A549 treated with CpdA at 1 μM for 4 hours (cell line): ENCODE measurements around the gene ABHD17A. TPM values are rescaled to one million over a fixed set of nuclear protein-coding genes. Genes with fewer than 3 reads are reported as not detected.

Experiments used
- total RNA-seq: library from RNA; stranded (reverse); fragments of 200-300 nt; extraction: Qiagen RNA extraction; gene quantifications from 5 replicates; pipeline ENCODE4 v1.2.3, GENCODE V29; 2022; ENCODE audit warnings: low read depth

The ABHD17A gene
- 18.8 to 39.2 TPM (median 35.8 TPM) in 5 replicates for total RNA-seq

DNA sequence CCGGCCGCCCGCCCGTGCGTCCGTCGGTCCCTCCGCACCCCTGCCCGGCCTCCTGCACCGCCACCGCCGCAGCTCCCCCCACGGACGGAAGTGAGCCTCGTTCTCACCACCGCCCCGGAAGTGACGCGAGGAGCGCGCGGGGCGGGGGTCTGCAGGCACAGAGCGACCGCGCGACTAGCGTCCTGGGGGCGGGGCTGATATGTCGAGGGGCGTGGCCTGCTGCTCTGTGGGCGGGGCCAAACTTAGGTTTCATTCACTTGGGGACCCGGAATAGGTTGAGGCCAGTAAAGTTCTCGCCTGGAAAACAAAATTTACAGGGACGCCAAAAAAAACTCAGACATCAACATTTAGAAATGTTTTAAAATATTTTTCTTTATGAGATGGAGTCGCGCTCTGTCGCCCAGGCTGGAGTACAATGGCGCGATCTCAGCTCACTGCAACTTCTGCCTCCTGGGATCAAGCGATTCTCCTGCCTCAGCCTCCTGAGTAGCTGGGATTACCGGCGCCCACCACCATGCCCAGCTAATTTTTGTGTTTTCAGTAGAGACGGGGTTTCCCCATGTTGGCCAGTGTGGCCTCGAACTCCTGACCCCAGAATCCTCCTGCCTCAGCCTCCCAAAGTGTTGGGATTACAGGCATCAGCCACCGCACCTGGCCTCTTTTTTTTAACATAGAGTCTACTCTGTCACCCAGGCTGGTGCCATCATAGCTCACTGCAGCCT, at the start of gene ABHD17A:
Gene ABHD17A (minus strand): TSS at position 99 of the 722 bp plus-strand sequence. CDS start 3,930 bp downstream, outside the sequence.

DNA sequence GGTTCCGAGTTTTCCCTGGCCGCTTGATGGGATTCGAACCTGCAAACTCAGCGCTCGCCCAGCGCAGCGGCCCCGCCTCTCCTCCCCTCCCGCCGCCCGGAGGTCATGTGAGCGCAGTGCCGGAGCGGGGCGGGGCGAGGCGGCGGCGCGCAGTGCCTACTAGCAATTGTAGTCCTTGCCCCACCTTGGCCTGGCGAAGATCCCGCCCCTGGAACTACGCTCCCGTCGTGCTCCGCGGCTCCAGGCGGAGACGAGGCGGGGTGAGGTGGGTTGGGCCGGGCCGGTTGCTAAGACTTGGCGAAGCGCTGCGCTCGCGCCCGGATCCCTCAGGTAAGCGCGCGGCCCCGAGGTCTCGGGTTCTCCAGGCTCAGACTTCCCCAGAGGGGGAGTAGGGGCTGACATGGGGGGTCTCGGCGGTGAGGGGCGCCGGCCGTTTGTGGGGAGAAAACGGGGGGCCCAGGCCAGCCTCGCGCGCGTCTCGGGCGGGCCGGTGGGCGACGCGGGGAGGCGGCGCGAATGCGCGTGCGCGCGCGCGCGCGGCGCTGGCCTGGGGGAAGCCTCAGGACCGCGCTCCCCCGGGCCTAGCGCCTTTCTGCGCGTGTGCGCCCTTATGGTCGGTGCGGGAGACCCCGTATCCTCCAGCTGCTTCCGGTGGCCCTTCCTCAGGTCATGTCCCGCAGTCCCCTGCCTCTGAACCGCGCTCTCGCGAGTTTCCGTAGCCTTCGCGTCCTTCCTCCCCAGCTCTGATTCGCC, 20.0 kb upstream of the ABHD17A start, which contains the start of the genes ADAT3 and SCAMP4:
Gene ADAT3 (plus strand): TSS at position 290 of the 753 bp plus-strand sequence. CDS start 6,649 bp downstream, outside the sequence.
Gene SCAMP4 (plus strand): TSS at position 290 of the 753 bp plus-strand sequence. CDS start 9,621 bp downstream, outside the sequence.

DNA sequence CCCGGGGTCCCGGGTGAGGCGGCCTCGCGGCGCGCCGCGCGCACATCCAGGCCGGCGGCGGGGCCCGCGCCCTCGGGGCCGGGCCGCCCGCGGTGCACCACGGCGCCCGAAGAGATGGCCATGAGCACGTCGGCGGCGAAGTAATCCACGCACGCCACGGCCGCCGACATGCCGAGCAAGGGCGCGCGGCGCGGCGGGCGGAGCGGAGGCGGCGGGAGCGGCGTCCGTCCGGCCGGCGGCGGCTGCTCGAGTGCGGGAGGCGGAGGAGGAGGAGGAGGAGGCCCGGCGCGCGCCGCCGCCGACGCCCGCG, 22.0 kb downstream of the ABHD17A start, which contains the start of gene KLF16:
Gene KLF16 (minus strand): TSS at position 252 of the 310 bp plus-strand sequence. CDS start 82 bp downstream, at position 170.

DNA sequence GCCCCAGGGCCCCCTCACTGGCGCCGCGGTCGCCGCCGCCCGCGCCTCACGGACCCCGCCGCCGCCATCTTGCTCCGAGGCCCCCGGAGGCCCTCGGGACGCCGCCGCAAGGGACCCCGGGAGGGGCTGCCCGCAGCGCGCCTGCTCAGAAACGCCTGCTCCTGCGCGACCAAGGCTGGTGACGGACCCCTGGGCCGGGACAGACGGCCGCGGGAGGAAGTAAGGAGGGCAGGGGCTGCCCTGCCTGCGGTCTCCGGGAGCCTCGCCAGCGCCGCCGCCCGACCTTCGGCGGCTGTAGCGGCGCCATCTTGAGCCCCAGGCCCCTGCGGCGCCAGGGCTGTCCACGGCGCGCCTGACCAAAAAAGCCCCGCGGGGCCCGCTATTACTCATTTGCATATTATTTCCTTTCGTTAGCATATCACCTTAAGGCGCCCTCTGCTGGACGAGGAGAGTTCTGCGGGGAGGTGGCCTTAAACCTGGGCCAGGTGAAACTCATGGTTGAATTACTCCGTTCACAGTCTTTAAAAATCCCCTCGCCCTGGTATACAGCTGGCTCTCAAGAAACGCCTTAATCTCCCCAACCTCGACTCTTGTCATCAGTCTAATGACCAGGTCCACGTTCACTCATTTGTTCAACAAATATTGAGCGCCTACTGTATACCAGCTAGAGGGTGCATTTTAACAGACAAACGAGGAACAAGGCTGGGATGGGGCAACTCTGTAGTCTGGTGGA, 36.7 kb downstream of the ABHD17A start, which contains the start of gene REXO1:
Gene REXO1 (minus strand): TSS at position 85 of the 733 bp plus-strand sequence. CDS start 125 bp downstream, outside the sequence.

Other genes starting within 250 kb of the ABHD17A start
- gene TCF3, start 232.9 kb downstream of the ABHD17A start, total RNA-seq, result 50.5 to 72.2 TPM (median 68.7 TPM) in 5 replicates
- gene ONECUT3, start 132.0 kb downstream of the ABHD17A start, total RNA-seq, result 0.01 TPM in 2 of 5 replicates, not detected in the others
- gene ATP8B3, start 73.2 kb downstream of the ABHD17A start, total RNA-seq, result 2.3 to 3.2 TPM (median 2.9 TPM) in 5 replicates
- gene REXO1, start 37.0 kb downstream of the ABHD17A start, total RNA-seq, result 18.7 to 22.8 TPM (median 19.8 TPM) in 5 replicates
- gene KLF16, start 21.9 kb downstream of the ABHD17A start, total RNA-seq, result 18.2 to 29.1 TPM (median 24.8 TPM) in 5 replicates
- 2.8 to 7.6 TPM (median 6.3 TPM) in 5 replicates for gene ADAT3, start 19.9 kb upstream of the ABHD17A start, total RNA-seq
- gene SCAMP4, start 19.9 kb upstream of the ABHD17A start, total RNA-seq, result 45.8 to 74.4 TPM (median 54.8 TPM) in 5 replicates
- gene CSNK1G2, start 55.7 kb upstream of the ABHD17A start, total RNA-seq, result 32.6 to 49.8 TPM (median 45.6 TPM) in 5 replicates
- gene BTBD2, start 130.2 kb upstream of the ABHD17A start, total RNA-seq, result 28.5 to 46.5 TPM (median 39.4 TPM) in 5 replicates
- 27.2 to 56.0 TPM (median 48.2 TPM) in 5 replicates for gene MKNK2, start 165.7 kb upstream of the ABHD17A start, total RNA-seq
- 10.5 to 11.7 TPM (median 10.7 TPM) in 5 replicates for gene MOB3A, start 210.8 kb upstream of the ABHD17A start, total RNA-seq
- 0.46 to 0.97 TPM (median 0.55 TPM) in 5 replicates for gene IZUMO4, start 211.4 kb upstream of the ABHD17A start, total RNA-seq